Subcutaneous adipose tissue (tissue), 4 donors: Measurements from ENCODE around the gene RFTN2. TPM values are rescaled to one million over a fixed set of nuclear protein-coding genes. Genes with fewer than 3 reads are reported as not detected.

Source experiments
- CTCF ChIP-seq: fragments of 450-650 bp; IDR thresholded peaks from one replicate; pipeline ENCODE4 v1.5.1; 2016; ENCODE audit warnings: low read depth, mild to moderate bottlenecking, control low read depth, antibody characterized with exemption, moderate library complexity
- total RNA-seq, 4 donors: library from RNA; depleted of rRNA; stranded (reverse); fragments of >200 nt; gene quantifications; one replicate each; pipeline ENCODE4 v1.1.0, GENCODE V29; 2016

The RFTN2 gene
- total RNA-seq, 4 donors from 2014 or later, result 12.7 to 29.6 (median 23.0) TPM

- no peak for TF ChIP-seq CTCF
These were observed 115.2 kb downstream of the RFTN2 start for GRCh38 chr2:197560146-197560665.

GRCh38 chr2:197559681-197560080 lies 115.7 kb downstream of the RFTN2 start:
- no peak for TF ChIP-seq CTCF

GRCh38 chr2:197558393-197558792 lies 117.0 kb downstream of the RFTN2 start:
- no peak for TF ChIP-seq CTCF

GRCh38 chr2:197556456-197556855 lies 118.9 kb downstream of the RFTN2 start:
- no peak for TF ChIP-seq CTCF

GRCh38 chr2:197555467-197555866 lies 119.9 kb downstream of the RFTN2 start:
- TF ChIP-seq CTCF, result no peak

- TF ChIP-seq CTCF, result no peak
These were observed 126.8 kb downstream of the RFTN2 start for GRCh38 chr2:197548582-197548981.

GRCh38 chr2:197547163-197547900 lies 128.1 kb downstream of the RFTN2 start:
- TF ChIP-seq CTCF, result no peak
